ENCODE measurements around the gene BRCA1.

DNA sequence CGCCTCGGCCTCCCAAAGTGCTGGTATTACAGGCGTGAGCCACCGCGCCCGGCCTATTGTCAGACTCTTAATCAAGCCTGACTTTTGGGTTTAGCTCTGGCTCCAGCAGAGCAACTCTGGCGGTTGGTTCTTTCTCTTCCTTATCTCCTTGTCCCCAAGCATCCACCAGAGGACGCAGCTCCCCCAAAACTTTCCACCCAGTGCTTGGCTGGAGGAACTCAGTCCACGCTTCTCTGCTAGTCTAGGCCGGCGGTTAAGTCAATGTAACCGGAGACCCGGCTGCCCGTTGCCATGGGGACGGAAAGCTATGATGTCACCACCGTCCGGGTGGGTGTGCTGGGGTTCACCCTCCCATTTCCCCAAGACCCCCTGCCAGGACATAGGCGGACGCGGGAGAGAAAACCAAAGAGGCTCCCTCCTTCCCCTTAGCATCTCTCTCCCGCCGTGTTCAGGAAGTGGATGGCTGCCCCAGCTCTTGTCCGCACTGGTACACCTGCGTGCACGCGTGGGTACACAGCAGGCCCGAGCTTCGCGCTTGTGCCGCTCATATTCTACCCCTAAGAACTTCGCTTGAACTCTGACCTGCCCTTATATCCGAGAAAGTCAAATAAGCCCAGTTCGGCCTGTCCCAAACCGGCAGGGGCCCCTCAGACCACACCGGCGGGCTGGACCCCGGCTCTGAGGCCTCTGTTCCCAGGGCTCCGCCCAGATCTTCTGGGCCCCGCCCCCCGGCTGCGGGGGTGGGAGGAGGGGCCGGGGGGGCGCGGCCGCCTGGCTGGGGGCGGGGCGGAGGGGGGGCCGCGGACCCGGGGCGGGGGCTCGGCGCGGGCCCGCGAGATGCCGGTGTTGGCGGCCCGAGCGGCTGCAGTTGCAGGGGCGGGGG is 100.5 kb downstream of the BRCA1 start, which contains the start of gene RND2:
- TF ChIP-seq SUZ12 (IDR thresholded peaks at IDR 0.05; ENCODE audit: extremely low read depth, insufficient read depth, insufficient read length), result no peak
- no peak for TF ChIP-seq ZNF274 (IDR thresholded peaks at IDR 0.05; ENCODE audit: low read depth, low read length)
